Measurements from ENCODE around the gene GRM4. TPM values are rescaled to one million over a fixed set of nuclear protein-coding genes. Genes with fewer than 3 reads are reported as not detected.

Gene GRM4
- total RNA-seq, 1 experiment from 2014 or later, result 0.41 TPM

- Histone ChIP-seq H3K27ac (ENCODE audit: low read depth, low read length, poor library complexity, severe bottlenecking) (no peak overlapping the region), H3K36me3 (ENCODE audit: insufficient read depth, low read length, poor library complexity, severe bottlenecking) (no peaks in the 10 kb centered on the region), H3K4me1 (ENCODE audit: insufficient read depth, low read length, poor library complexity, severe bottlenecking) (no peaks in the 10 kb centered on the region), H3K27me3 (replicated peaks; ENCODE audit: insufficient read depth, low read depth, low read length, poor library complexity) (peaks cover 20% of the 10 kb centered on the region), H3K9me3 (ENCODE audit: low read depth, low read length, poor library complexity, severe bottlenecking) (no peaks in the 10 kb centered on the region), H3K4me3 (ENCODE audit: low read depth, low read length, poor library complexity, severe bottlenecking) (no peak overlapping the region)
- CTCF ChIA-PET, result no interaction called here
- no peak for DNase-seq (ENCODE audit: low spot score)
- POLR2A ChIA-PET (ENCODE audit: low non-redundant PET), result no interaction called here
- intact Hi-C loops (cut with micrococcal nuclease; ENCODE audit: unreplicated experiment), result no loop called here
- no peak for TF ChIP-seq CTCF (conservative IDR thresholded peaks at IDR 0.05; ENCODE audit: low read depth, low read length)
- BruUV-seq (replicated peaks), result no TSS peak
These were observed 51.3 kb downstream of the GRM4 start for GRCh38 chr6:34094474-34095135.

GRCh38 chr6:34093854-34094430 lies 51.9 kb downstream of the GRM4 start:
- POLR2A ChIA-PET (ENCODE audit: low non-redundant PET), result no interaction called here

GRCh38 chr6:34093206-34093605 lies 52.7 kb downstream of the GRM4 start:
- Histone ChIP-seq H3K27me3 (replicated peaks; ENCODE audit: insufficient read depth, low read depth, low read length, poor library complexity) (peaks cover 20% of the 10 kb centered on the region), H3K27ac (ENCODE audit: low read depth, low read length, poor library complexity, severe bottlenecking) (no peak overlapping the region), H3K4me3 (ENCODE audit: low read depth, low read length, poor library complexity, severe bottlenecking) (no peak overlapping the region), H3K36me3 (ENCODE audit: insufficient read depth, low read length, poor library complexity, severe bottlenecking) (no peaks in the 10 kb centered on the region), H3K4me1 (ENCODE audit: insufficient read depth, low read length, poor library complexity, severe bottlenecking) (no peaks in the 10 kb centered on the region), H3K9me3 (ENCODE audit: low read depth, low read length, poor library complexity, severe bottlenecking) (no peaks in the 10 kb centered on the region)
- CTCF ChIA-PET, result no interaction called here
- POLR2A ChIA-PET (ENCODE audit: low non-redundant PET), result no interaction called here
- TF ChIP-seq EZH2 (IDR thresholded peaks at IDR 0.05; ENCODE audit: borderline replicate concordance, low read depth, low read length, poor library complexity, severe bottlenecking) (no peak), CTCF (conservative IDR thresholded peaks at IDR 0.05; ENCODE audit: low read depth, low read length) (no peak)
- DNase-seq (ENCODE audit: low spot score), result no peak
- intact Hi-C loops (cut with micrococcal nuclease; ENCODE audit: unreplicated experiment), result no loop called here
- BruUV-seq (replicated peaks), result no TSS peak

More at GRCh38 chr6:34093854-34094430, 51.9 kb downstream of the GRM4 start:
- H3K27ac ChIP-seq (ENCODE audit: low read depth, low read length, poor library complexity, severe bottlenecking), result no peak overlapping the region
- H3K4me1 ChIP-seq (ENCODE audit: insufficient read depth, low read length, poor library complexity, severe bottlenecking), result no peaks in the 10 kb centered on the region
- peaks cover 20% of the 10 kb centered on the region for H3K27me3 ChIP-seq (replicated peaks; ENCODE audit: insufficient read depth, low read depth, low read length, poor library complexity)
- no peak overlapping the region for H3K4me3 ChIP-seq (ENCODE audit: low read depth, low read length, poor library complexity, severe bottlenecking)
- intact Hi-C loops (cut with micrococcal nuclease; ENCODE audit: unreplicated experiment), result no loop called here
- CTCF ChIA-PET, result no interaction called here
- no TSS peak for BruUV-seq (replicated peaks)
- no peak for DNase-seq (ENCODE audit: low spot score)
- no peak for TF ChIP-seq EZH2 (IDR thresholded peaks at IDR 0.05; ENCODE audit: borderline replicate concordance, low read depth, low read length, poor library complexity, severe bottlenecking)
- no peak for TF ChIP-seq CTCF (conservative IDR thresholded peaks at IDR 0.05; ENCODE audit: low read depth, low read length)
- H3K36me3 ChIP-seq (ENCODE audit: insufficient read depth, low read length, poor library complexity, severe bottlenecking), result no peaks in the 10 kb centered on the region
- H3K9me3 ChIP-seq (ENCODE audit: low read depth, low read length, poor library complexity, severe bottlenecking), result no peaks in the 10 kb centered on the region
